ENCODE data around the gene HOXB1. TPM values are rescaled to one million over a fixed set of nuclear protein-coding genes. Genes with fewer than 3 reads are reported as not detected.
"Not testable (repeated sequence)": the region's sequence is repeated elsewhere in the genome, so short reads cannot be mapped to it uniquely, and the experiment has no call there.

Gene HOXB1
- total and polyA plus RNA-seq, 8 donors = 0.28 TPM; not detected in 7

- Histone ChIP-seq H3K4me1 (peaks cover 0 to 18% (median 4%) of the 10 kb centered on the region in 4 donors), H3K27me3 (peaks cover 0 to 17% (median 0%) of the 10 kb centered on the region in 3 donors), H3K27ac (peak overlapping the region in 4 of 5 donors; percentile 15 to 62 (median 50)), H3K4me3 (no peak overlapping the region), H3K36me3 (no peaks in the 10 kb centered on the region), H3K9me3 (no peaks in the 10 kb centered on the region)
- intact Hi-C loops (cut with DNase I; ENCODE audit: low total_unique reads) = no loop called here
- WGBS, 5 donors = 81 to 91% (median 85%) methylated on average over 3 of the region's 3 CpGs
- DNase-seq = no peak
- no peak for TF ChIP-seq POLR2AphosphoS5 (IDR thresholded peaks at IDR 0.05)
Measured at GRCh38 chr17:48484256-48484655, 46.6 kb downstream of the HOXB1 start.

DNA sequence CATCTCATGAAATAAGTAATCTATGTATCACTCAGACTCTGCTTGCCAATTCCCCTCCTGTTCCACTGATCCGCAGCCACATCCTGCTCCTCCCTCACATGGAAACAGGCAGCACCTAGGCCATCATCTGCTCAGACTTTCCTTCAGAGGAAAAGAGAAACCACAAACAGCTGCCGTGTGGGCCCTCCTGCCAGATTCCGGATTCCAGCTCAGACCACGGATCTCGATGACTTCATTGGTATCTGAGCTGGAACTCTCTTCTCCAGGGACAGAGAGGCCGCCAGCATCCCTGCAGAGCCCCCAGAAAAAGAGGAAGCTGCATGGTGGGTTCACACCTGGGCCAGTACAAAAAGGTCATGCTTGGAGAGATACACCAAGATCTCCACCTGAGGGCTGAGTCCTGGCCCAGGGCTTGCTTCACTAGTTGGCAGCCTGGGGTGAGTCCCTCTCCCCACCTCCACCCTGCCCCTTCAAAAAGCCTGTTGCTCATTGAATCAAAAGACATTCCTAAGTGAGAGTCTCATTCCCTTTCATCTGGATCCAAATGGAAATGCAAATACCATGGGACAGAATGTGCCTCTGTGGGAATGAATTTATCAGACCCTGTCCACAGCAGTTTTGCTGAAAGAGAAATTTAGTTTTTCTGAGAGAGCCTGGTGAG, 47.2 kb downstream of the HOXB1 start:
- DNase-seq = peak in 1 of 2 donors; percentile 80
- TF ChIP-seq POLR2A (IDR thresholded peaks at IDR 0.05) (no peak), EP300 (IDR thresholded peaks at IDR 0.05) (no peak), CTCF (IDR thresholded peaks at IDR 0.05) (no peak), POLR2AphosphoS5 (IDR thresholded peaks at IDR 0.05) (peak in 1 of 3 donors; percentile 42)
- peaks cover 0 to 17% (median 4%) of the 10 kb centered on the region in 4 donors for H3K4me1 ChIP-seq
- intact Hi-C loops (cut with DNase I; ENCODE audit: low total_unique reads) = no loop called here
- peak overlapping the region in 4 of 5 donors; percentile 15 to 62 (median 50) for H3K27ac ChIP-seq
- peaks cover 0 to 17% (median 0%) of the 10 kb centered on the region in 3 donors for H3K27me3 ChIP-seq
- no peaks in the 10 kb centered on the region for H3K36me3 ChIP-seq
- H3K9me3 ChIP-seq = no peaks in the 10 kb centered on the region
- 29 to 58% (median 39%) methylated on average over 6 of the region's 6 CpGs for whole genome bisulfite sequencing, 5 donors
- no peak overlapping the region for H3K4me3 ChIP-seq

- H3K4me3 ChIP-seq = no peak overlapping the region
- no peak for TF ChIP-seq POLR2A (IDR thresholded peaks at IDR 0.05)
- no peak for TF ChIP-seq CTCF (IDR thresholded peaks at IDR 0.05)
- TF ChIP-seq POLR2AphosphoS5 (IDR thresholded peaks at IDR 0.05) = no peak
- TF ChIP-seq EP300 (IDR thresholded peaks at IDR 0.05) = no peak
- no peaks in the 10 kb centered on the region for H3K9me3 ChIP-seq
- no peak for DNase-seq
- H3K27me3 ChIP-seq = peaks cover 0 to 18% (median 0%) of the 10 kb centered on the region in 3 donors
- H3K36me3 ChIP-seq = no peaks in the 10 kb centered on the region
- peaks cover 0 to 22% (median 4%) of the 10 kb centered on the region in 4 donors for H3K4me1 ChIP-seq
- peak overlapping the region in 3 of 5 donors; percentile 47 to 62 (median 52) for H3K27ac ChIP-seq
- 76 to 83% (median 77%) methylated on average over 6 of the region's 6 CpGs for WGBS, 5 donors
- intact Hi-C loops (cut with DNase I; ENCODE audit: low total_unique reads) = no loop called here
Measured at GRCh38 chr17:48483004-48483403, 47.8 kb downstream of the HOXB1 start.

DNA sequence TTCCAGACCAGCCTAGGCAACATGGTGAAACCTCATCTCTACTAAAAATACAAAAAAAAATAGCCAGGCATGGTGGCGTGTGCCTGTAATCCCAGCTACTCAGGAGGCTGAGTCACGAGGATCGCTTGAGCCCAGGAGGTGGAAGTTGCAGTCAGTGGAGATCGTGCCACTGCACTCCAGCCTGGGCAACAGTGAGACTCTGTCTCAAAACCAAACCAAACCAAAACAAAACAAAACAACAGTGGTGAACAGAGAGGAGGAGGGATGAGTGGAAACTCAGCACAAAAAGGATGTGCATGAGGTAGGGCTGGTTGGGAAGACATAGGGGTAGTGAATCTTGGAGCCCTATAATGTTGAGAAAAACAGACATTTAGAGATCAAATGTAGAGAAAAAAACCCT, 48.5 kb downstream of the HOXB1 start:
- H3K9me3 ChIP-seq; H3K36me3 ChIP-seq; H3K4me3 ChIP-seq; intact Hi-C loops (cut with DNase I; ENCODE audit: low total_unique reads); H3K27ac ChIP-seq; DNase-seq: not testable (repeated sequence)
- WGBS, 5 donors = 86 to 96% (median 89%) methylated on average over 4 of the region's 4 CpGs
- H3K27me3 ChIP-seq = peaks cover 0 to 20% (median 0%) of the 10 kb centered on the region in 3 donors
- H3K4me1 ChIP-seq = peaks cover 0 to 22% (median 4%) of the 10 kb centered on the region in 4 donors

DNA sequence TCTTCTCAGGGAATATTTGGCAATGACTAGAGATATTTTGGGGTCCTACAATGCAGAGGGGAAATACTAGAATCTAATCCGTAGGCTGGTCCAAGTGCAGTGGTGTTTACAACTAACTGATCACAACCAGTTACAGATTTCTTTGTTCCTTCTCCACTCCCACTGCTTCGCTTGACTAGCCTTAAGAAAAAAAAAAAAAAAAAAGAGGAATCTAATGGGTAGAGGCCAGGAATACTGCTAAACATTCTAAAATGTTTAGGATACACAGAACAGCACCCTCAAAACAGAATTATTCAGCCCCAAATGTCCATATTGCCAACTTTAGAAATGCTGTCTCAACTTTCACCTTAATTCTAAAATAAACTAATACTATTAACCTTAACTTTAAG, 51.8 kb downstream of the HOXB1 start:
- H3K9me3 ChIP-seq = no peaks in the 10 kb centered on the region
- DNase-seq = no peak
- no peak for TF ChIP-seq POLR2A (IDR thresholded peaks at IDR 0.05)
- no peak for TF ChIP-seq CTCF (IDR thresholded peaks at IDR 0.05)
- no peak for TF ChIP-seq POLR2AphosphoS5 (IDR thresholded peaks at IDR 0.05)
- TF ChIP-seq EP300 (IDR thresholded peaks at IDR 0.05) = no peak
- 40 to 67% (median 58%) methylated on average over 2 of the region's 2 CpGs for WGBS, 5 donors
- H3K4me1 ChIP-seq = peaks cover 0 to 19% (median 4%) of the 10 kb centered on the region in 4 donors
- H3K27ac ChIP-seq = no peak overlapping the region
- H3K27me3 ChIP-seq = peaks cover 0 to 26% (median 0%) of the 10 kb centered on the region in 3 donors
- intact Hi-C loops (cut with DNase I; ENCODE audit: low total_unique reads) = no loop called here
- H3K36me3 ChIP-seq = no peaks in the 10 kb centered on the region
- H3K4me3 ChIP-seq = no peak overlapping the region

Small RNA genes lying within 50 kb of the gene (small RNA-seq; reads per million reads assigned to genes)
- 0 reads per million in 4 donors for gene RF00019

Other genes with a start within 250 kb of the HOXB1 start
- gene SKAP1, start 100.8 kb downstream of the HOXB1 start, total RNA-seq = 1 to 10 TPM in 3 of 5 donors, not detected in 2; 2.4 to 4.1 (median 3.2) TPM
- gene SKAP1, start 100.8 kb downstream of the HOXB1 start, polyA plus RNA-seq = 1 to 10 TPM; 2.7 to 4.4 (median 3.2) TPM
- gene HOXB2, start 14.1 kb upstream of the HOXB1 start, total RNA-seq = 10 to 100 TPM in 3 of 5 donors, 1 to 10 TPM in 2; 6.7 to 83.0 (median 10.5) TPM
- 10 to 100 TPM; 11.3 to 22.2 (median 13.4) TPM for gene HOXB2, start 14.1 kb upstream of the HOXB1 start, polyA plus RNA-seq
- gene HOXB4, start 47.3 kb upstream of the HOXB1 start, total RNA-seq = 1 to 10 TPM in 1 of 5 donors, under 1 TPM in 2, not detected in 2; 0.45 to 5.1 (median 0.58) TPM
- gene HOXB4, start 47.3 kb upstream of the HOXB1 start, polyA plus RNA-seq = 1 to 10 TPM; 1.7 to 4.6 (median 2.6) TPM
- gene HOXB3, start 59.2 kb upstream of the HOXB1 start, total RNA-seq = 10 to 100 TPM in 4 of 5 donors, 1 to 10 TPM in 1; 6.1 to 77.6 (median 17.0) TPM
- 1 to 10 TPM; 2.8 to 9.5 (median 3.8) TPM for gene HOXB3, start 59.2 kb upstream of the HOXB1 start, polyA plus RNA-seq
- gene HOXB5, start 62.8 kb upstream of the HOXB1 start, total RNA-seq = 10 to 100 TPM in 2 of 5 donors, under 1 TPM in 2, not detected in 1; 0.43 to 50.4 (median 6.2) TPM
- 1 to 10 TPM; 2.2 to 2.7 (median 2.4) TPM for gene HOXB5, start 62.8 kb upstream of the HOXB1 start, polyA plus RNA-seq
- gene HOXB6, start 74.0 kb upstream of the HOXB1 start, total RNA-seq = 100 to 1,000 TPM in 1 of 5 donors, 10 to 100 TPM in 3, 1 to 10 TPM in 1; 4.2 to 150 (median 11.9) TPM
- gene HOXB6, start 74.0 kb upstream of the HOXB1 start, polyA plus RNA-seq = 10 to 100 TPM in 1 of 3 donors, 1 to 10 TPM in 2; 5.7 to 10.2 (median 7.8) TPM
- gene HOXB7, start 80.0 kb upstream of the HOXB1 start, total RNA-seq = 10 to 100 TPM in 1 of 5 donors, 1 to 10 TPM in 4; 1.8 to 16.5 (median 2.3) TPM
- gene HOXB7, start 80.0 kb upstream of the HOXB1 start, polyA plus RNA-seq = 1 to 10 TPM; 1.0 to 8.2 (median 2.8) TPM
- gene HOXB8, start 84.3 kb upstream of the HOXB1 start, total RNA-seq = 10 to 100 TPM in 1 of 5 donors, 1 to 10 TPM in 4; 1.2 to 13.0 (median 1.5) TPM
- under 1 TPM in 2 of 3 donors, not detected in 1; 0.46 to 0.56 TPM for gene HOXB8, start 84.3 kb upstream of the HOXB1 start, polyA plus RNA-seq
- gene HOXB9, start 95.3 kb upstream of the HOXB1 start, total RNA-seq = 10 to 100 TPM in 1 of 5 donors, not detected in 4; 11.3 TPM
- gene HOXB9, start 95.3 kb upstream of the HOXB1 start, polyA plus RNA-seq = not detected
- gene PRAC1, start 191.5 kb upstream of the HOXB1 start, total RNA-seq = not detected
- not detected for gene PRAC1, start 191.5 kb upstream of the HOXB1 start, polyA plus RNA-seq
- gene PRAC2, start 192.2 kb upstream of the HOXB1 start, total RNA-seq = not detected
- gene PRAC2, start 192.2 kb upstream of the HOXB1 start, polyA plus RNA-seq = not detected
- under 1 TPM in 1 of 5 donors, not detected in 4; 0.29 TPM for gene HOXB13, start 197.7 kb upstream of the HOXB1 start, total RNA-seq
- under 1 TPM in 1 of 3 donors, not detected in 2; 0.15 TPM for gene HOXB13, start 197.7 kb upstream of the HOXB1 start, polyA plus RNA-seq